SK-N-SH treated with all-trans-retinoic acid at 6 μM for 48 hours (cell line): Measurements from ENCODE around the gene SH3D19.

Source experiments
- ATAC-seq: fragments of 200-7000 bp; cut with Tn5 transposase; 3 replicates; pipeline ENCODE4 v1.9.1; 2020; ENCODE audit warnings: mild to moderate bottlenecking, moderate library complexity
- ARNTL ChIP-seq: fragments of 450-650 bp; formaldehyde crosslinking; IDR thresholded peaks from 2 replicates; pipeline ENCODE4 v1.5.0; 2020; ENCODE audit warnings: low read depth, mild to moderate bottlenecking, moderate library complexity, borderline replicate concordance
- BACH2 ChIP-seq: fragments of 250-450 bp; sonication (Bioruptor Pico); IDR thresholded peaks from 2 replicates; pipeline ENCODE4 v1.9.0; 2021; ENCODE audit warnings: mild to moderate bottlenecking, borderline replicate concordance
- CSDC2 ChIP-seq: fragments of 250-450 bp; sonication (Bioruptor Pico); IDR thresholded peaks from 2 replicates; pipeline ENCODE4 v1.5.0; 2020; ENCODE audit warnings: mild to moderate bottlenecking, moderate library complexity
- GLIS3 ChIP-seq: fragments of 250-450 bp; sonication (Bioruptor Pico); IDR thresholded peaks from 2 replicates; pipeline ENCODE4 v1.5.0; 2020; ENCODE audit warnings: mild to moderate bottlenecking, moderate library complexity
- ISL1 ChIP-seq: fragments of 250-450 bp; sonication (Bioruptor Pico); IDR thresholded peaks from 2 replicates; pipeline ENCODE4 v2.1.2; 2022; ENCODE audit warnings: mild to moderate bottlenecking, moderate library complexity
- PPARA ChIP-seq: fragments of 250-450 bp; sonication (Bioruptor Pico); IDR thresholded peaks from 2 replicates; pipeline ENCODE4 v1.5.0; 2020; ENCODE audit warnings: mild to moderate bottlenecking, borderline replicate concordance
- RARB ChIP-seq: fragments of 250-450 bp; sonication (Bioruptor Pico); IDR thresholded peaks from 2 replicates; pipeline ENCODE4 v1.8.0; 2021; ENCODE audit warnings: mild to moderate bottlenecking, moderate library complexity
- SNAI2 ChIP-seq: fragments of 250-450 bp; sonication (Bioruptor Pico); IDR thresholded peaks from 2 replicates; pipeline ENCODE4 v1.5.0; 2020; ENCODE audit warnings: mild to moderate bottlenecking, moderate library complexity
- TOX ChIP-seq: fragments of 250-450 bp; sonication (Bioruptor Pico); IDR thresholded peaks from 2 replicates; pipeline ENCODE4 v1.8.0; 2021; ENCODE audit warnings: mild to moderate bottlenecking, moderate library complexity, borderline replicate concordance
- TSHZ2 ChIP-seq: fragments of 250-450 bp; sonication (Bioruptor Pico); IDR thresholded peaks from 2 replicates; pipeline ENCODE4 v1.5.0; 2020; ENCODE audit warnings: mild to moderate bottlenecking, moderate library complexity
- ZFP3 ChIP-seq: fragments of 250-450 bp; sonication (Bioruptor Pico); IDR thresholded peaks from 2 replicates; pipeline ENCODE4 v1.5.0; 2020; ENCODE audit warnings: mild to moderate bottlenecking, moderate library complexity
- ZFP30 ChIP-seq: fragments of 450-650 bp; formaldehyde crosslinking; IDR thresholded peaks from 2 replicates; pipeline ENCODE4 v1.5.0; 2022; ENCODE audit warnings: mild to moderate bottlenecking, moderate library complexity
- ZNF565 ChIP-seq: fragments of 450-650 bp; formaldehyde crosslinking; conservative IDR thresholded peaks from 2 replicates; pipeline ENCODE4 v1.5.0; 2020; ENCODE audit warnings: low read depth, mild to moderate bottlenecking, moderate library complexity
- ZNF70 ChIP-seq: fragments of 450-650 bp; formaldehyde crosslinking; IDR thresholded peaks from 2 replicates; pipeline ENCODE4 v1.5.0; 2020; ENCODE audit warnings: mild to moderate bottlenecking, moderate library complexity
- ZNF8 ChIP-seq: fragments of 450-650 bp; formaldehyde crosslinking; IDR thresholded peaks from 2 replicates; pipeline ENCODE4 v1.5.0; 2020; ENCODE audit warnings: mild to moderate bottlenecking, moderate library complexity
- TF ChIP-seq, protein P1 (sequence below): fragments of 250-450 bp; sonication (Bioruptor Pico); IDR thresholded peaks from 2 replicates; pipeline ENCODE4 v1.5.1; 2020; ENCODE audit warnings: low read depth, mild to moderate bottlenecking, moderate library complexity
- TF ChIP-seq, protein P2 (sequence below): fragments of 250-450 bp; sonication (Bioruptor Pico); IDR thresholded peaks from 2 replicates; pipeline ENCODE4 v1.8.0; 2021; ENCODE audit warnings: low read depth, mild to moderate bottlenecking, moderate library complexity, borderline replicate concordance
- TF ChIP-seq, protein P3 (sequence below): fragments of 250-450 bp; sonication (Bioruptor Pico); IDR thresholded peaks from 2 replicates; pipeline ENCODE4 v1.5.1; 2021; ENCODE audit warnings: mild to moderate bottlenecking, moderate library complexity

The SH3D19 gene

DNA sequence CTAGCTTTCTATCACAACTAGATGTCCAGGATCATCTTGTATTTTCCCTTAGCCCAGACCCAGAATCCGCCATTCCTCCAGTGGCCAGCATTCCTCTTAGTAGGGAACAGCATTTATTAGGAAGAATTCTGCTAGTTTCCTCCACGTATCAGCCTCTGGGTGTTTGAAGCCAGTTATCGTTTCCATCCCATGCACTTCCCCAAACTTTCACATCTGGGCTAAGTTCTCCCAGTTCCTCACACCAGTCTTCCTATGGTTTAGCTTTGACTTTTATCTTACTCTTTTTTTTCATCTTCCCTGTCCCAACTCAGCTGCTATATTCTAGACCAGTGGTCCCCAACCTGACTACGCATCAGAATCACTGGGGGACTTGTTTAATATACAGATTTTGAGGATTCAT is 101.9 kb downstream of the SH3D19 start (continued):
- TF ChIP-seq, protein P1, sequence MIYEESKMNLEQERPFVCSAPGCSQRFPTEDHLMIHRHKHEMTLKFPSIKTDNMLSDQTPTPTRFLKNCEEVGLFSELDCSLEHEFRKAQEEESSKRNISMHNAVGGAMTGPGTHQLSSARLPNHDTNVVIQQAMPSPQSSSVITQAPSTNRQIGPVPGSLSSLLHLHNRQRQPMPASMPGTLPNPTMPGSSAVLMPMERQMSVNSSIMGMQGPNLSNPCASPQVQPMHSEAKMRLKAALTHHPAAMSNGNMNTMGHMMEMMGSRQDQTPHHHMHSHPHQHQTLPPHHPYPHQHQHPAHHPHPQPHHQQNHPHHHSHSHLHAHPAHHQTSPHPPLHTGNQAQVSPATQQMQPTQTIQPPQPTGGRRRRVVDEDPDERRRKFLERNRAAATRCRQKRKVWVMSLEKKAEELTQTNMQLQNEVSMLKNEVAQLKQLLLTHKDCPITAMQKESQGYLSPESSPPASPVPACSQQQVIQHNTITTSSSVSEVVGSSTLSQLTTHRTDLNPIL (CRISPR knock-in tag), result no peak
- TF ChIP-seq ZFP3 (CRISPR knock-in tag), result no peak
- TF ChIP-seq, protein P2, sequence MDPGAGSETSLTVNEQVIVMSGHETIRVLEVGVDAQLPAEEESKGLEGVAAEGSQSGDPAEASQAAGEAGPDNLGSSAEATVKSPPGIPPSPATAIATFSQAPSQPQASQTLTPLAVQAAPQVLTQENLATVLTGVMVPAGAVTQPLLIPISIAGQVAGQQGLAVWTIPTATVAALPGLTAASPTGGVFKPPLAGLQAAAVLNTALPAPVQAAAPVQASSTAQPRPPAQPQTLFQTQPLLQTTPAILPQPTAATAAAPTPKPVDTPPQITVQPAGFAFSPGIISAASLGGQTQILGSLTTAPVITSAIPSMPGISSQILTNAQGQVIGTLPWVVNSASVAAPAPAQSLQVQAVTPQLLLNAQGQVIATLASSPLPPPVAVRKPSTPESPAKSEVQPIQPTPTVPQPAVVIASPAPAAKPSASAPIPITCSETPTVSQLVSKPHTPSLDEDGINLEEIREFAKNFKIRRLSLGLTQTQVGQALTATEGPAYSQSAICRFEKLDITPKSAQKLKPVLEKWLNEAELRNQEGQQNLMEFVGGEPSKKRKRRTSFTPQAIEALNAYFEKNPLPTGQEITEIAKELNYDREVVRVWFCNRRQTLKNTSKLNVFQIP, result no peak
- TF ChIP-seq, protein P3, sequence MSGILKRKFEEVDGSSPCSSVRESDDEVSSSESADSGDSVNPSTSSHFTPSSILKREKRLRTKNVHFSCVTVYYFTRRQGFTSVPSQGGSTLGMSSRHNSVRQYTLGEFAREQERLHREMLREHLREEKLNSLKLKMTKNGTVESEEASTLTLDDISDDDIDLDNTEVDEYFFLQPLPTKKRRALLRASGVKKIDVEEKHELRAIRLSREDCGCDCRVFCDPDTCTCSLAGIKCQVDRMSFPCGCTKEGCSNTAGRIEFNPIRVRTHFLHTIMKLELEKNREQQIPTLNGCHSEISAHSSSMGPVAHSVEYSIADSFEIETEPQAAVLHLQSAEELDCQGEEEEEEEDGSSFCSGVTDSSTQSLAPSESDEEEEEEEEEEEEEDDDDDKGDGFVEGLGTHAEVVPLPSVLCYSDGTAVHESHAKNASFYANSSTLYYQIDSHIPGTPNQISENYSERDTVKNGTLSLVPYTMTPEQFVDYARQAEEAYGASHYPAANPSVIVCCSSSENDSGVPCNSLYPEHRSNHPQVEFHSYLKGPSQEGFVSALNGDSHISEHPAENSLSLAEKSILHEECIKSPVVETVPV, result no peak
- TF ChIP-seq SNAI2 (CRISPR knock-in tag), result no peak
- TF ChIP-seq GLIS3 (CRISPR knock-in tag), result no peak
- TF ChIP-seq BACH2 (CRISPR knock-in tag), result no peak
- TF ChIP-seq ARNTL, result no peak
- no peak for TF ChIP-seq ZNF565 (CRISPR knock-in tag)

- TF ChIP-seq RARB, result no peak
- ATAC-seq, result no peak
Measured at GRCh38 chr4:151219948-151220347, 105.5 kb downstream of the SH3D19 start.

DNA sequence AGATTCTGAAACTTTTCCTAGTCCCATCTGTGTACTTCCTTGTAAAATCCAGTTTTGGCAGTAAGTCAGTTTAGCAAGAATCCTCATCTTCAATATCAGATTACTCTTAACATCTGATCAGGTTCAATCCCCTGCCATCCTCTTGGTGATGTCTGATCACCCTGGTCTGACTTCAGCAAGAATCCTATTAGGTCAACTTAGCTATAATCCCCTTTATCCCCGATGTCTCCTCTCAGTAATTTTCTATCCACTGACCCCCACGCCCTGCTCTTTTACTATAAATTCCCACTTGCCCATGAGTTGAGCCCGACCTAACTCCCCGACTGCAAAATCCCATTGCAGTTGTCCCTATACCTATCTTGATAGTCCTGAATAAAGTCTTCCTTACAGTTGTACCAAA is 106.3 kb downstream of the SH3D19 start:
- TF ChIP-seq ZNF70 (no peak), ZFP3 (CRISPR knock-in tag) (no peak), TSHZ2 (no peak), PPARA (CRISPR knock-in tag) (no peak), GLIS3 (CRISPR knock-in tag) (no peak)
- TF ChIP-seq, protein P1 (CRISPR knock-in tag), result no peak
- no peak for ATAC-seq

DNA sequence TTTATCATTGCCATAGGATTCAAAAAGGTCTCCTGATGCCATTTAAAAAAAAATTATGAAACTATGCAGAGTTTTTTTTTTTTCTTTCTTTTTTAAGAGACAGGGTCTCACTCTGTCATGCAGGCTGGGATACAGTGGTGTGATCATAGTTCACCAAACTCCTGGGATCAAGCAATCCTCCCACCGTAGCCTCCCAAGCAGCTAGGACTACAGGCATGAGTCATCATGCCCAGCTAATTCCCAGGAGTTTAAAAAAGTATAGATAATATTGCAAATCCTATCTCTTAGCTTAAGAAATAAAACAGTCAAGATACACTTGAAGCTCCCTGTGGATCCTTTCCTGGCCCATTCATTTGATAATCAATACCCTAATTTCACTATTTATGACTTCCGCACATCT is 107.1 kb downstream of the SH3D19 start:
- ATAC-seq, result peak; percentile 49
- TF ChIP-seq ZNF8 (CRISPR knock-in tag) (no peak), ISL1 (CRISPR knock-in tag) (no peak), TSHZ2 (no peak), CSDC2 (CRISPR knock-in tag) (no peak), ZNF565 (CRISPR knock-in tag) (no peak), ZFP30 (CRISPR knock-in tag) (no peak), TOX (no peak)
- TF ChIP-seq, protein P2, result no peak
- TF ChIP-seq, protein P3, result no peak
- TF ChIP-seq, protein P1 (CRISPR knock-in tag), result no peak
